Adrenal gland (tissue), 12 donors: ENCODE measurements around the gene JOSD1. TPM values are rescaled to one million over a fixed set of nuclear protein-coding genes. Genes with fewer than 3 reads are reported as not detected.

ENCODE experiments used
- DNase-seq, 7 donors: peaks; one replicate each; pipeline ENCODE4 v3.0.0-alpha.2; 2019 to 2020
- H3K27ac ChIP-seq, 5 donors: fragments of 200-600 bp; sonication (generic) in 4 of 5; 1 replicate in 3 of 5; 2 replicates in 2 of 5; pipeline versions ENCODE4 v1.5.1 to v1.8.0; 2016 to 2020; ENCODE audit warnings: mild to moderate bottlenecking in 1 of 5
- H3K27me3 ChIP-seq: fragments of 200-600 bp; 2 replicates; pipeline ENCODE4 v1.8.0; 2021
- H3K36me3 ChIP-seq, 2 donors: fragments of 200-600 bp; replicated peaks in 1 of 2; 1 replicate in 1 of 2; 2 replicates in 1 of 2; pipeline versions ENCODE4 v1.5.1 to v1.8.0; 2018 to 2022
- H3K4me1 ChIP-seq, 2 donors: fragments of 200-600 bp; replicated peaks in 1 of 2; 1 replicate in 1 of 2; 2 replicates in 1 of 2; pipeline versions ENCODE4 v1.5.1 to v1.8.0; 2018 to 2021
- H3K4me3 ChIP-seq, 4 donors: fragments of 200-600 bp; sonication (generic) in 3 of 4; one replicate each; pipeline ENCODE4 v1.5.1; 2016 to 2018
- H3K9me3 ChIP-seq, 3 donors: fragments of 200-600 bp; sonication (generic) in 1 of 3; replicated peaks in 1 of 3; 1 replicate in 2 of 3; 2 replicates in 1 of 3; pipeline versions ENCODE4 v1.5.1 to v1.8.0; 2016 to 2021
- CTCF ChIP-seq, 6 experiments: fragments of 450-650 bp in 4 of 6; fragments of 200-600 bp in 2 of 6; sonication (generic) in 1 of 6; IDR thresholded peaks; 1 replicate in 5 of 6; 2 replicates in 1 of 6; pipeline versions ENCODE4 v1.5.1 to v1.8.0; 2016 to 2021; ENCODE audit warnings: antibody characterized with exemption in 6 of 6, mild to moderate bottlenecking in 2 of 6, moderate library complexity in 1 of 6
- POLR2A ChIP-seq, 2 donors: fragments of 450-650 bp; IDR thresholded peaks; one replicate each; pipeline ENCODE4 v1.6.1; 2017; ENCODE audit warnings: antibody characterized with exemption in 2 of 2, mild to moderate bottlenecking in 2 of 2, moderate library complexity in 1 of 2
- WGBS, 4 donors: extraction: QIAGEN DNeasy Blood & Tissue Kit in 2 of 4; methylation state at CpG; one replicate each; pipeline versions ENCODE4 v1.1.5 to v1.1.7; 2013 to 2017; 5-methylcytosine and 5-hydroxymethylcytosine counted together
- intact Hi-C, 2 donors: fragments of 100-400 bp; cut with DNase I; formaldehyde crosslinking; loops; one replicate each; pipeline versions ENCODE4 v1.14.1 to v1.15.0; 2022 to 2023
- polyA plus RNA-seq, 3 donors: library from polyadenylated mRNA; stranded (reverse); fragments of 200-250 nt in 2 of 3; fragments of 350-450 nt in 1 of 3; fragmentation: Illumina TruSeq in 1 of 3; extraction: RNeasy Lipid Tissue Mini Kit (QIAGEN cat#74804) in 1 of 3; gene quantifications; one replicate each; pipeline ENCODE4 v1.2.3, GENCODE V29; 2013 to 2014
- total RNA-seq, 9 donors: library from RNA; depleted of rRNA in 4 of 9; stranded (reverse); fragments of >200 nt in 4 of 9; fragments of 120-200 nt in 1 of 9; fragmentation: NEBNext Ultra II Directional in 1 of 9; extraction: Animal tissue kit (Norgen Biotek cat#: 25700) in 1 of 9; gene quantifications; one replicate each; pipeline versions ENCODE4 v1.1.0 to v1.2.4, GENCODE V29; 2013 to 2023
- donor health status: healthy with polysubstance abuse.
- donor health status: Bipolar disorder and iron deficiency.
- donor health status: DM: yes; HTN: yes; CAD: no.
- donor health status: DM: no; HTN: no; CAD: no.
- donor health status: DM: no; HTN: no; CAD: no.
- donor health status: DM: yes; HTN: yes; CAD: no.

The JOSD1 gene
- total and polyA plus RNA-seq, 12 donors = 14.3 to 93.4 (median 42.4) TPM

DNA sequence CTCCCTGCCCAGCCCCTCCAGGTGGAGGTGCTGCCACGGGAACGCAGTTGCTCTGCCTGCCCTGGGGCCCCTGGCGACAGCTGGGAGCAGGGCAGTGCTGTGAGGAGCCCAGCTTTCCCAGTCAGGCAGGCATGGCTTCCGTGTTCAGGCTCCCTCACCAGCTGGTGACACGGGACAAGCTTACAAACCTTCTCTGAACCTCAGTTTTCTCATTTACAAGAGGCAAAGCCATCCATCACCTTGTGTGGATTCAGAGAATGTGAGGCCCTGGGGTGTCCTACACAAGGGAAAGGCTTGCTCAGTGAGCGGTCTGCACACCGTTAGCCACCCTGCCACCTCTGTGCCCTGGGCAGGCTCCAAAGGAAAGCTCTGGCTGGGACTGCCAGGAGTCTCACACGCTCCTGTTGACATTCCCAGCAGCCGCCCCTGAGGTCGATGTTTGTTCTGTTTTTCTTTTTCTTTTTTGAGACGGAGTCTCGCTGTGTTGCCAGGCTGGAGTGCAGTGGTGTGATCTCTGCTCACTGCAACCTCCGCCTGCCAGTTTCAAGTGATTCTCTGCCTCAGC, 31.6 kb upstream of the JOSD1 start:
- H3K36me3 ChIP-seq = peaks cover 0 to 72% of the 10 kb centered on the region in 2 donors
- peak in 1 of 7 donors; percentile 17 for DNase-seq
- no peaks in the 10 kb centered on the region for H3K27me3 ChIP-seq
- H3K27ac ChIP-seq = peak overlapping the region in 2 of 5 donors; percentile 34 to 83
- H3K4me1 ChIP-seq = peaks cover 18 to 34% of the 10 kb centered on the region in 2 donors
- no peaks in the 10 kb centered on the region for H3K9me3 ChIP-seq
- 81 to 82% (median 81%) methylated on average over 12 to 13 of the region's 13 CpGs for WGBS, 4 donors
- no peak for TF ChIP-seq CTCF (IDR thresholded peaks at IDR 0.05)
- TF ChIP-seq POLR2A (IDR thresholded peaks at IDR 0.05) = no peak
- intact Hi-C loops = no loop called here
- no peak overlapping the region for H3K4me3 ChIP-seq

GRCh38 chr22:38731703-38732161, 31.0 kb upstream of the JOSD1 start:
- H3K4me3 ChIP-seq = no peak overlapping the region
- WGBS, 4 donors = 74 to 90% (median 86%) methylated on average over 5 to 6 of the region's 6 CpGs
- H3K27ac ChIP-seq = peak overlapping the region in 2 of 5 donors; percentile 8 to 34
- H3K4me1 ChIP-seq = peaks cover 18 to 34% of the 10 kb centered on the region in 2 donors
- no peaks in the 10 kb centered on the region for H3K27me3 ChIP-seq
- intact Hi-C loops = no loop called here
- H3K9me3 ChIP-seq = no peaks in the 10 kb centered on the region
- peaks cover 0 to 72% of the 10 kb centered on the region in 2 donors for H3K36me3 ChIP-seq
- DNase-seq = peak in 1 of 7 donors; percentile 13
- TF ChIP-seq CTCF (IDR thresholded peaks at IDR 0.05) = no peak
- no peak for TF ChIP-seq POLR2A (IDR thresholded peaks at IDR 0.05)

- intact Hi-C loops = no loop called here
- H3K27ac ChIP-seq = no peak overlapping the region
- H3K9me3 ChIP-seq = no peaks in the 10 kb centered on the region
- peak in 1 of 7 donors; percentile 12 for DNase-seq
- peaks cover 18 to 34% of the 10 kb centered on the region in 2 donors for H3K4me1 ChIP-seq
- H3K36me3 ChIP-seq = peaks cover 0 to 72% of the 10 kb centered on the region in 2 donors
- WGBS, 4 donors = 78 to 93% (median 89%) methylated on average over 9 to 13 of the region's 13 CpGs
- no peak overlapping the region for H3K4me3 ChIP-seq
- no peaks in the 10 kb centered on the region for H3K27me3 ChIP-seq
- TF ChIP-seq POLR2A (IDR thresholded peaks at IDR 0.05) (no peak), CTCF (IDR thresholded peaks at IDR 0.05) (no peak)
Measured at GRCh38 chr22:38730411-38730871, 29.7 kb upstream of the JOSD1 start.

DNA sequence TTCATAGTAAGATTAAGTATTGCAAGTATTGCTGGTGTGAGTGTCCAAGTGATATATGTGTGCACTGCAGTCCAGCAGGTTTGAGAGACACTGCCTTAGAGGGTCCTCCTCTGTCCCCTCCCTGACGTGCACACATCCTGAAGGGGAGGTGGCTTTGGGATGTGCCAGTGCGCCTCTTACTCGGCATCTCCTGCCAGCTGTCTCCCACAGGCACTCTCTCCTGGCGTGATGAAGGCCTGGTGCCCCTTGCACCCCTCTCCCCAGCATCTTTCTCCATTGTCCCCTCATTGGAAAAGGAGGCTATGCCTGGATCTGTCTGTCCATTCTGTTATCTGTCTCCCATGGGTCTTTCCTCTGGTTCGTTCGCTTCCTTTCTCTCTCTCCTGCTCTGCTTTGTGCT, 29.2 kb upstream of the JOSD1 start:
- no peaks in the 10 kb centered on the region for H3K27me3 ChIP-seq
- peak in 1 of 7 donors; percentile 12 for DNase-seq
- intact Hi-C loops = no loop called here
- TF ChIP-seq POLR2A (IDR thresholded peaks at IDR 0.05) (no peak), CTCF (IDR thresholded peaks at IDR 0.05) (no peak)
- no peaks in the 10 kb centered on the region for H3K9me3 ChIP-seq
- H3K4me3 ChIP-seq = no peak overlapping the region
- H3K36me3 ChIP-seq = peaks cover 0 to 73% of the 10 kb centered on the region in 2 donors
- H3K27ac ChIP-seq = no peak overlapping the region
- 94 to 96% (median 94%) methylated on average over 3 to 6 of the region's 6 CpGs for WGBS, 4 donors
- H3K4me1 ChIP-seq = peaks cover 18 to 34% of the 10 kb centered on the region in 2 donors
